ENCODE data around the gene MICALL2.
A peak's percentile ranks its signal among the peaks of the same experiment; 100 is the strongest.

- TF ChIP-seq, protein P1, sequence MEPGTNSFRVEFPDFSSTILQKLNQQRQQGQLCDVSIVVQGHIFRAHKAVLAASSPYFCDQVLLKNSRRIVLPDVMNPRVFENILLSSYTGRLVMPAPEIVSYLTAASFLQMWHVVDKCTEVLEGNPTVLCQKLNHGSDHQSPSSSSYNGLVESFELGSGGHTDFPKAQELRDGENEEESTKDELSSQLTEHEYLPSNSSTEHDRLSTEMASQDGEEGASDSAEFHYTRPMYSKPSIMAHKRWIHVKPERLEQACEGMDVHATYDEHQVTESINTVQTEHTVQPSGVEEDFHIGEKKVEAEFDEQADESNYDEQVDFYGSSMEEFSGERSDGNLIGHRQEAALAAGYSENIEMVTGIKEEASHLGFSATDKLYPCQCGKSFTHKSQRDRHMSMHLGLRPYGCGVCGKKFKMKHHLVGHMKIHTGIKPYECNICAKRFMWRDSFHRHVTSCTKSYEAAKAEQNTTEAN (CRISPR knock-in tag; IDR thresholded peaks at IDR 0.05), result no peak
- no peak for TF ChIP-seq ZNF281 (CRISPR knock-in tag; IDR thresholded peaks at IDR 0.05)
- TF ChIP-seq, protein P2, sequence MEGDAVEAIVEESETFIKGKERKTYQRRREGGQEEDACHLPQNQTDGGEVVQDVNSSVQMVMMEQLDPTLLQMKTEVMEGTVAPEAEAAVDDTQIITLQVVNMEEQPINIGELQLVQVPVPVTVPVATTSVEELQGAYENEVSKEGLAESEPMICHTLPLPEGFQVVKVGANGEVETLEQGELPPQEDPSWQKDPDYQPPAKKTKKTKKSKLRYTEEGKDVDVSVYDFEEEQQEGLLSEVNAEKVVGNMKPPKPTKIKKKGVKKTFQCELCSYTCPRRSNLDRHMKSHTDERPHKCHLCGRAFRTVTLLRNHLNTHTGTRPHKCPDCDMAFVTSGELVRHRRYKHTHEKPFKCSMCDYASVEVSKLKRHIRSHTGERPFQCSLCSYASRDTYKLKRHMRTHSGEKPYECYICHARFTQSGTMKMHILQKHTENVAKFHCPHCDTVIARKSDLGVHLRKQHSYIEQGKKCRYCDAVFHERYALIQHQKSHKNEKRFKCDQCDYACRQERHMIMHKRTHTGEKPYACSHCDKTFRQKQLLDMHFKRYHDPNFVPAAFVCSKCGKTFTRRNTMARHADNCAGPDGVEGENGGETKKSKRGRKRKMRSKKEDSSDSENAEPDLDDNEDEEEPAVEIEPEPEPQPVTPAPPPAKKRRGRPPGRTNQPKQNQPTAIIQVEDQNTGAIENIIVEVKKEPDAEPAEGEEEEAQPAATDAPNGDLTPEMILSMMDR (IDR thresholded peaks at IDR 0.05), result peak; percentile 64; the same call in 1 of the 2 replicates
- TF ChIP-seq, protein P3, sequence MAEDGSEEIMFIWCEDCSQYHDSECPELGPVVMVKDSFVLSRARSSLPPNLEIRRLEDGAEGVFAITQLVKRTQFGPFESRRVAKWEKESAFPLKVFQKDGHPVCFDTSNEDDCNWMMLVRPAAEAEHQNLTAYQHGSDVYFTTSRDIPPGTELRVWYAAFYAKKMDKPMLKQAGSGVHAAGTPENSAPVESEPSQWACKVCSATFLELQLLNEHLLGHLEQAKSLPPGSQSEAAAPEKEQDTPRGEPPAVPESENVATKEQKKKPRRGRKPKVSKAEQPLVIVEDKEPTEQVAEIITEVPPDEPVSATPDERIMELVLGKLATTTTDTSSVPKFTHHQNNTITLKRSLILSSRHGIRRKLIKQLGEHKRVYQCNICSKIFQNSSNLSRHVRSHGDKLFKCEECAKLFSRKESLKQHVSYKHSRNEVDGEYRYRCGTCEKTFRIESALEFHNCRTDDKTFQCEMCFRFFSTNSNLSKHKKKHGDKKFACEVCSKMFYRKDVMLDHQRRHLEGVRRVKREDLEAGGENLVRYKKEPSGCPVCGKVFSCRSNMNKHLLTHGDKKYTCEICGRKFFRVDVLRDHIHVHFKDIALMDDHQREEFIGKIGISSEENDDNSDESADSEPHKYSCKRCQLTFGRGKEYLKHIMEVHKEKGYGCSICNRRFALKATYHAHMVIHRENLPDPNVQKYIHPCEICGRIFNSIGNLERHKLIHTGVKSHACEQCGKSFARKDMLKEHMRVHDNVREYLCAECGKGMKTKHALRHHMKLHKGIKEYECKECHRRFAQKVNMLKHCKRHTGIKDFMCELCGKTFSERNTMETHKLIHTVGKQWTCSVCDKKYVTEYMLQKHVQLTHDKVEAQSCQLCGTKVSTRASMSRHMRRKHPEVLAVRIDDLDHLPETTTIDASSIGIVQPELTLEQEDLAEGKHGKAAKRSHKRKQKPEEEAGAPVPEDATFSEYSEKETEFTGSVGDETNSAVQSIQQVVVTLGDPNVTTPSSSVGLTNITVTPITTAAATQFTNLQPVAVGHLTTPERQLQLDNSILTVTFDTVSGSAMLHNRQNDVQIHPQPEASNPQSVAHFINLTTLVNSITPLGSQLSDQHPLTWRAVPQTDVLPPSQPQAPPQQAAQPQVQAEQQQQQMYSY (CRISPR knock-in tag; IDR thresholded peaks at IDR 0.05), result no peak
- no peak for TF ChIP-seq ZSCAN18 (CRISPR knock-in tag; IDR thresholded peaks at IDR 0.05)
- TF ChIP-seq MXD4 (CRISPR knock-in tag; IDR thresholded peaks at IDR 0.05; ENCODE audit: borderline replicate concordance), result no peak
- TF ChIP-seq EMX1 (CRISPR knock-in tag; IDR thresholded peaks at IDR 0.05), result no peak
- TF ChIP-seq, protein P4, sequence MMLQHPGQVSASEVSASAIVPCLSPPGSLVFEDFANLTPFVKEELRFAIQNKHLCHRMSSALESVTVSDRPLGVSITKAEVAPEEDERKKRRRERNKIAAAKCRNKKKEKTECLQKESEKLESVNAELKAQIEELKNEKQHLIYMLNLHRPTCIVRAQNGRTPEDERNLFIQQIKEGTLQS (CRISPR knock-in tag; conservative IDR thresholded peaks at IDR 0.05), result no peak
- no peak for TF ChIP-seq ESRRA (CRISPR knock-in tag; IDR thresholded peaks at IDR 0.05; ENCODE audit: borderline replicate concordance)
- TF ChIP-seq OVOL2 (CRISPR knock-in tag; IDR thresholded peaks at IDR 0.05; ENCODE audit: borderline replicate concordance), result no peak
- TF ChIP-seq GABPB1 (CRISPR knock-in tag; IDR thresholded peaks at IDR 0.05), result peak; percentile 88; the same call in 1 of the 2 replicates
- no peak for TF ChIP-seq ATF1 (CRISPR knock-in tag; IDR thresholded peaks at IDR 0.05)
- TF ChIP-seq, protein P5, sequence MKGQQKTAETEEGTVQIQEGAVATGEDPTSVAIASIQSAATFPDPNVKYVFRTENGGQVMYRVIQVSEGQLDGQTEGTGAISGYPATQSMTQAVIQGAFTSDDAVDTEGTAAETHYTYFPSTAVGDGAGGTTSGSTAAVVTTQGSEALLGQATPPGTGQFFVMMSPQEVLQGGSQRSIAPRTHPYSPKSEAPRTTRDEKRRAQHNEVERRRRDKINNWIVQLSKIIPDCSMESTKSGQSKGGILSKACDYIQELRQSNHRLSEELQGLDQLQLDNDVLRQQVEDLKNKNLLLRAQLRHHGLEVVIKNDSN (CRISPR knock-in tag; IDR thresholded peaks at IDR 0.05), result no peak
- no peak; the same call in 1 of the 2 replicates for TF ChIP-seq CREB1 (CRISPR knock-in tag; IDR thresholded peaks at IDR 0.05)
Observed at GRCh38 chr7:1503816-1504775, 44.8 kb upstream of the MICALL2 start, which contains the start of gene INTS1.
